Skeletal muscle tissue (tissue), 4 donors: ENCODE measurements around the gene MYCL. TPM values are rescaled to one million over a fixed set of nuclear protein-coding genes. Genes with fewer than 3 reads are reported as not detected.
A peak's percentile ranks its signal among the peaks of the same experiment; 100 is the strongest.

Source experiments
- H3K27ac ChIP-seq: one replicate; pipeline ENCODE4 v1.7.0; 2013; ENCODE audit warnings: mild to moderate bottlenecking, low read depth, low read length, inconsistent platforms
- H3K27me3 ChIP-seq, 3 donors: one replicate each; pipeline ENCODE4 v1.7.0; 2013; ENCODE audit warnings: low read length in 3 of 3; ENCODE audit not compliant: control insufficient read depth in 3 of 3, insufficient read depth in 3 of 3
- H3K36me3 ChIP-seq, 3 donors: one replicate each; pipeline ENCODE4 v1.7.0; 2013; ENCODE audit warnings: low read length in 3 of 3; ENCODE audit not compliant: control insufficient read depth in 3 of 3, insufficient read depth in 3 of 3
- H3K4me1 ChIP-seq, 3 donors: one replicate each; pipeline ENCODE4 v1.7.0; 2013; ENCODE audit warnings: low read length in 3 of 3, mild to moderate bottlenecking in 3 of 3; ENCODE audit not compliant: control insufficient read depth in 3 of 3, insufficient read depth in 3 of 3
- H3K4me3 ChIP-seq, 3 donors: one replicate each; pipeline ENCODE4 v1.7.0; 2013; ENCODE audit warnings: low read length in 3 of 3
- H3K9ac ChIP-seq, 3 donors: one replicate each; pipeline ENCODE4 v1.7.0; 2013; ENCODE audit warnings: low read length in 3 of 3, mild to moderate bottlenecking in 3 of 3, moderate library complexity in 2 of 3, low read depth in 1 of 3
- H3K9me3 ChIP-seq, 3 donors: one replicate each; pipeline ENCODE4 v1.7.0; 2013; ENCODE audit warnings: low read length in 3 of 3; ENCODE audit not compliant: control insufficient read depth in 3 of 3
- total RNA-seq: library from RNA; depleted of rRNA; stranded (reverse); fragments of >200 nt; gene quantifications from one replicate; pipeline ENCODE4 v1.2.3, GENCODE V29; 2014
- donor health status: Osteomylitis.

Gene MYCL
- total RNA-seq, 1 donor from 2014 or later: 1.0 TPM

DNA sequence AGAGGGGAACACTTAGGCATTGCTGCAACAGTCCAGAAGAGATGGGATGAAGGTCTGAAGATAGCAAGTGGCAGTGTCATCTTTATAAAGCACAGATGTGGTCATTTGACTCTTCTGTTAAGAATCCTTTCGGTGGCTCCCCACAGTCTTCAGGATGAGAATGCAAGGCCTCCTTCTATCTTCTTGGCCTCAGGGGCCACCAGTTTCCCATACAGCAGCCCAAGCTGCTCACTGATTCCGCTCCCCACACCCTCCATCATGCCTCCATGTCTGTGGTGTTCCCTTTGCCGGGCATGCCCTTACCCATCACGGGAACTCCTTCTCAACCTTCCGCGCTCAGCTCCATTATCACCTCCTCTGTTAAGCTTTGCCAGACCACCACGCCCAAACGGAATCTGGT, 37.1 kb upstream of the MYCL start:
- Histone ChIP-seq H3K9me3 (peaks cover 0 to 2% (median 0%) of the 10 kb centered on the region in 3 donors), H3K4me3 (no peak overlapping the region), H3K9ac (no peak overlapping the region), H3K4me1 (no peaks in the 10 kb centered on the region), H3K36me3 (no peaks in the 10 kb centered on the region), H3K27me3 (peaks cover 0 to 18% (median 0%) of the 10 kb centered on the region in 3 donors), H3K27ac (no peak overlapping the region)

DNA sequence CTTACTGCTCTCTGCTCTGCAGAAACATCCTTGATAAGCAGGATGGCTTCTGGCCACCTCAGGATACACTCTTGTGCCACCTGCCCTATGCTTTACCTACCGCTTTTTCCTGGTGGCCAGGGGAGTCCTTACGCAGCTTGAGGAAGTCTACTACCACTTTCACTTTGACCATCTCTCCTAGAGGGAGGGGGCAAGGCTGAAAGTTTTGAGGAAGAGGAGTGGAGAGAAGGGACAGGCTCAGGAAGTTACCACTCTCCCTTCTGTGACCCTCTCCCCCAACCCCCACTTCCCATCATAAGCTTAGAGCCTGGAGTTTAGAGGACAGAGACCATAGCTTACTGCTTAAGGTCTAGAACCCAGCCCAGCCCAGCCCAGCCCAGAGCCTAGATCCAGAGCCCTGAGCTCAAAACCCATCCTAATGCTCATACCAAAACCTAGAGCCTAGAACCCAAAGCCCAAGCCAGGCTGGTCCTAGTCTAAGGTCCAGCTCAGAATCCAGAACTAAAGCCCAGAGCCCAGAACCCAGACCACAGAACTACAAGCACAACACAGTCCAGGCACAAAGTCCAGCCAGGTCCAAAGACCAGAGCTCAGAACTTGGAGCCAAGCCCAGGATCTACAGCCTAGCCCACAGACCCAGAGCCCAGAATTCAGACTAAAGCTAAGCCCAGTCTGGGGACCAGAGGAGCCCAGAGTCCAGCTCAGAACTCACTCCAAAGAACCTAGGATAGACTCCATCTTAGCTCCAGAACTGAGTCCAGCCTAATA, 35.2 kb upstream of the MYCL start:
- H3K27me3 ChIP-seq: peaks cover 0 to 10% (median 0%) of the 10 kb centered on the region in 3 donors
- no peak overlapping the region for H3K9ac ChIP-seq
- peaks cover 0 to 2% (median 0%) of the 10 kb centered on the region in 3 donors for H3K9me3 ChIP-seq
- H3K36me3 ChIP-seq: no peaks in the 10 kb centered on the region
- no peaks in the 10 kb centered on the region for H3K4me1 ChIP-seq
- no peak overlapping the region for H3K4me3 ChIP-seq
- H3K27ac ChIP-seq: no peak overlapping the region

DNA sequence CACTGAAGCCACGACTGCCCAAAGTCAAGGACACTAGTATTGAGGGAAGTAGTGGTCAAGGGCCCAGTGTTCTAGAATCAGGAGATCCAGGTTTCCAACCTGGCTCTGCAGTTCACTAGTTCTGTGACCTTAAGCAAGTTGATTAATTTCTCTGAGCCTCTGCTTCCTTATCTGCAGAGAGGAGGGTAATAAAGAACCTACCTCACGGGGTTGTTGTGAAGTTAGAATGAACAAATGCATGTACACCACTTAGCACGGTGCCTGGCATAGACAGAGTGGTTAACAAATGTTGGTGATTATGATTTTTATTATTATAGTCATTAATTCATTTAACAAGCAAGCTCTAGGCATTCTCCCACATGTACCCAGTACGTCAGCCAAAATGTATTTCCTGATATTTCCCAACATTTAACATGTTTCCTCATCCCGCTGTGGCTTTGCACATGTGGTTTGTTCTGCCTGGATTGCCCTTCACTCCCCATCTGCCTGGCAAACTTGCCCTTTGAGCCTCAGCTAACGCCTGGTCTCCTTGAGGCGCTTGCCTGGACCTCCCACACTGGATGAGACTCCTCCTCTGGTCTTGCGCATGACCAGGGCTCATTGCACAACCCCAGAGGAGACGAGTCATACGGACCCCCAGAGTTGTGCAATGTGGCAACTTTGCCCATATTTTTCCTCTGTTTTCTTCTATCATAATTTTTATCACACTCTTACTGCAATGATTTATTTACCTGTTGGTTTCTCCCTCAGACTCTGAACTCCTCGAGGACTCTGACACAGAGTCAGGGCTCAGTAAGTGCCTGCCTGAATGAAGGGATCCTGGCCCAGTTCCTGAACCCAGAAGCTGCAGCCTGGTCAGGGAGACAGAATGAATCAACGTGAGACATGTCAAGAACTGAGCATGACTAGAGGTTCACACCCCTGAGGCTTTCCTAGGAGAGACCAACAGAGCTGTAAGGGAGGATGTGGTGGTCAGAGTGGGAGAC, 32.5 kb upstream of the MYCL start:
- Histone ChIP-seq H3K27me3 (peaks cover 0 to 6% (median 0%) of the 10 kb centered on the region in 3 donors), H3K4me3 (no peak overlapping the region), H3K36me3 (no peaks in the 10 kb centered on the region), H3K9me3 (peaks cover 0 to 2% (median 0%) of the 10 kb centered on the region in 3 donors), H3K27ac (peak overlapping the region; percentile 60), H3K4me1 (no peaks in the 10 kb centered on the region), H3K9ac (no peak overlapping the region)

DNA sequence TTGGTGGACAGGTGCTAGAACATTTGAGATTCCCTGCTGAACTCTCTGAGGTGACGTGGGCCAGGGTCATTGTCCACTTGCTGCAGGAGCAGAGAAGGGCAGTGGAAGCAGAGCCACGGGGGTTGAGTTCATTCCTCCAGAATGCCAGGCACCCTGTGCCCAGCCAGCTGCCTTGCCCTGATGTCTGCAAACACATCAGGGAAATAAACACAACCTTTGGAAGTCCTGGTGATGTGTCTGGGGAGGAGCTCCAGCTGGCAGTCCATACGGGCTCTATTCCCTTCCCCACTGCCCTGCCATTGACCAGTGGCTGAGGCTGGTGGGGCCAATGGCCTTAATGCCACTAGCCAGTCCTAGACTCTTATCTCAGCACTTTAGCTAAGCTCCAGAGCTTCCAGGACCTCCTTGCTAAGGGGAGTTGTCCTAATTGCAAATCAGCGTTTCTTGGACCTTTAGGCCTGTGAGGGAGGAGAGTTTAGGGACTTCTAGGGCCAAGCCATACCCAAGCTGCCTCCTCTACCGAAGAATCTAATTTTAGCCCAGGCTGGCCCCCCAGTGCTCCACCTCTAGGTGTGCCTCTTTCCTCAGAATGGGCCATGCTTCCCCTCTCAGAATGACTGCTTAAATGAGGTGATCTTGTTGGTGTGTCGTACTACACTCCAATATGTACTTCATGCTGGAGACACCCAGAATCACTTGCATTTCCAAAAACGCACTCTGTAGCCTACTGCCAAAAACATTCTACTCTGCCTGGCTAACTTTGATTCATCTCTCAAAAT, 27.3 kb upstream of the MYCL start:
- Histone ChIP-seq H3K4me3 (no peak overlapping the region), H3K27ac (no peak overlapping the region), H3K36me3 (no peaks in the 10 kb centered on the region), H3K9me3 (no peaks in the 10 kb centered on the region), H3K27me3 (peaks cover 0 to 4% (median 0%) of the 10 kb centered on the region in 3 donors), H3K4me1 (no peaks in the 10 kb centered on the region), H3K9ac (no peak overlapping the region)

DNA sequence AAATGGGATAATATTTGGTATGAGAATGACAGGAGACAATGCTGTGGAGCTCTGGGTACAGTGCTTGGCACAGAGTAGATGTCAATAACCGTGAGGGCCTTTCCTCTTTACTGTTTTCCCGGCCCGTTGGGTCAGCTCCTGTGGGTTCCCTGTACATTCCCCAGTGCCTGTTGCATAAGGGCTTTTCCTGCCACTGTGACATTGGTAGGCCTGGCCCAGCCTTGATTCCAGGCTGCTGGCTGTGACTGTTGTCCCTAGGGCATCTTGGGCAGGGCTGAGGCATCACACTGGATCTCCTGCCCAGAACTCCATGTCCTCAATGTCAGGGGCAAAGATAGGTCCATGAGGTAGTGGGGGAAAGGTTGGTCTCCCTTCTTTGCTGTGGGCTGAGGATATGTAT, 25.8 kb upstream of the MYCL start:
- H3K9ac ChIP-seq: no peak overlapping the region
- H3K36me3 ChIP-seq: no peaks in the 10 kb centered on the region
- no peak overlapping the region for H3K27ac ChIP-seq
- H3K27me3 ChIP-seq: peaks cover 0 to 4% (median under 1%) of the 10 kb centered on the region in 3 donors
- no peaks in the 10 kb centered on the region for H3K9me3 ChIP-seq
- H3K4me1 ChIP-seq: no peaks in the 10 kb centered on the region
- H3K4me3 ChIP-seq: no peak overlapping the region

DNA sequence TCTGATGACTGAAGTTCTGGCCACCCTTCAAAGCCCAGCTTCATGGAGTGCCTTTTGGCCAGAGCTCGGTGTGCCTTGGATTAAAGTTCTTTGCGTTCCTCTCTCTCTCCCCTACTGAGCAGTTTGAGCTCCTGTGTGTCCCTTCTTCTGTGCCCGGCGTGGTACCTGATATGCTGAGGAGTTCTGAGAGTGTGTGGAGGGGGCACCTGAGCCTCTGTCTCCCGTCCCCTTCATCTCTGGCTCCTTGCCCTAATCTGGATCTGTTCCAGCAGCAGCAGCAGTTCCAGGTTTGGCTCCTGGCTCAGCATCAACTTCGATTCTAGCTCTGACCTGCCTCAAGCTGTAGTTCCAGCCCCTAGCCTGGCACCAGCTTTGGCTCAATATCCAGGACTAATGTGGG, 25.1 kb upstream of the MYCL start:
- H3K27ac ChIP-seq: no peak overlapping the region
- peaks cover 0 to 11% (median 7%) of the 10 kb centered on the region in 3 donors for H3K27me3 ChIP-seq
- no peaks in the 10 kb centered on the region for H3K9me3 ChIP-seq
- no peak overlapping the region for H3K9ac ChIP-seq
- H3K4me3 ChIP-seq: no peak overlapping the region
- H3K36me3 ChIP-seq: no peaks in the 10 kb centered on the region
- no peaks in the 10 kb centered on the region for H3K4me1 ChIP-seq

DNA sequence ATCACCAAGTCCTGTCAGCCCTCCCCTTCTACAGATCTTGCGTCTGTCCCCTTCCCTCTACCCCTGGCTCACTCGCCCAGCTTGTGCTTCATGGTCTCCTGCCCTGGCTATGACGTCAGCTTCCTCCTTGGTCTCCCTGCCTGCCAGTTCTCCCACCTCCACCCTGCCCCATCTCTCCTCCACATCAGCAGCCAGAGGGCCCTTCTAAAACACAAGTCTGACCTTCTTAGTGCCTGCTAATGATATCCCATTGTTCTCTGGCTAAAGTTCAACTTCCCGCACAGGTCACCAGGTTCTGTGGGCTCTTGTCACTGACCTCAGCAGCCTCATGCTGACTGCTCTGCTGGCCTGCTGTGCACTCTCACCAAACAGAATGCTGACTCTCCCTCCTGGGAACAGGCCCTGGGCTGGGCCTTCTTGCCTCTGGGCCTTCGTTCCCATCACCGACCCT, 24.7 kb upstream of the MYCL start:
- Histone ChIP-seq H3K36me3 (no peaks in the 10 kb centered on the region), H3K9ac (no peak overlapping the region), H3K27ac (no peak overlapping the region), H3K4me3 (no peak overlapping the region), H3K4me1 (no peaks in the 10 kb centered on the region), H3K27me3 (peaks cover 0 to 13% (median 7%) of the 10 kb centered on the region in 3 donors), H3K9me3 (no peaks in the 10 kb centered on the region)

DNA sequence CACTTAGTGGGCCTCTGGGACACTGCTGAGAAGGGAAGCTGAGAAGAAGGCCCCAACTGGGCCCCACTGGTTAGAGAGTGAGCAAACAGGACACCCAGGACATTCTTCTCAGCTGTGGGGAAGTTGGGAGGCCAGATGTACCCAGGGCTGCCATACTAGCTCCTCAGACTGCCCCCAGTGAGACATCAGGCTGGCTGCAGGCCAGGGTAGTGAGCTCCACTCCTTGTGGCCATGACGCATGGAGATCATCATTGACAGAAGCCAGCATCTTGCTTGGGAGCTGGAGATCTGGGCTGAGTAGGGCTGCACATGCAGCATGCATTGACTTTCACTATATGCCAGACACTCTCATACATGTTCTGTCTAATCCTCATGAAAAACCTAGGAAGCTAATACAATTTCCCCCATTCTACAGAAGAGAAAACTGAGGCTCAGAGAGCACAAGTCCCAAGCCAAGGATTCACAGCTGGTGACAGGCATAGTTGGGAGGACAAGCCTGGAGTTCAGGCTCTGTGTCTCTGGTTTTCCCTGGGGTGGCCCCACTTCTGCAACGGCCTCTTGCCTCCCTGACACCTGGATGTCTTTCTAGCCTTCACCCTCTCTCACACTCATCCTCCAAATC, 24.1 kb upstream of the MYCL start:
- H3K4me3 ChIP-seq: no peak overlapping the region
- H3K9ac ChIP-seq: no peak overlapping the region
- no peaks in the 10 kb centered on the region for H3K4me1 ChIP-seq
- H3K9me3 ChIP-seq: no peaks in the 10 kb centered on the region
- H3K27me3 ChIP-seq: peaks cover 0 to 13% (median 7%) of the 10 kb centered on the region in 3 donors
- no peaks in the 10 kb centered on the region for H3K36me3 ChIP-seq
- H3K27ac ChIP-seq: no peak overlapping the region

DNA sequence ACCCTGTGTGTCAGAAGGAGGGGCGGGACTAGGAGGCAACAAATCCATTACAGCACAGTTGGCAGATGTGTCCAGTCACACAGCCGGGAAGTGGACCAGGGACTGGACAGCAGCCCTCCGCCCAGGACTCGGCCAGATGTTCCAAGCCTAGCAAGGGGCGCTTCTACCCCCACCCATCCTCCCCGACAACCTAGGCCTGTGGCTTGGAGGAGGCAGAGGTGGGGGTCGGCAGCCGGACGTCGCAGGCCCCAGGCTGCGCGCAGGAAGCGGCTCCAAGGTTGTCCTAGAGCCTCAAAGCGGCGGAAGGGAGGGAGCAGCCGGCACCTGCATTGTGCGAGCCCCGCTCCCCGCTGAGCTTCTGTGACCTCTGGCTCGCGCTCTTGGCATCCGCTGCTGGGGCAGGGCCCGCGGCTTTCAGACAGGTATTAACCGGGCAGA, 20.6 kb upstream of the MYCL start:
- Histone ChIP-seq H3K4me1 (no peaks in the 10 kb centered on the region), H3K9ac (no peak overlapping the region), H3K9me3 (no peaks in the 10 kb centered on the region), H3K27ac (no peak overlapping the region), H3K27me3 (peaks cover 0 to 9% (median 7%) of the 10 kb centered on the region in 3 donors), H3K36me3 (no peaks in the 10 kb centered on the region), H3K4me3 (no peak overlapping the region)
